Lung (tissue), 12 donors: Measurements from ENCODE around the gene MAB21L1. TPM values are rescaled to one million over a fixed set of nuclear protein-coding genes. Genes with fewer than 3 reads are reported as not detected.

Experiments used
- ATAC-seq: fragments of 200-7000 bp; cut with Tn5 transposase; one replicate; pipeline ENCODE4 v1.9.1; 2020; ENCODE audit warnings: moderate number of reproducible peaks; ENCODE audit not compliant: insufficient read depth, low FRiP score
- DNase-seq, 3 donors: peaks; one replicate each; pipeline ENCODE4 v3.0.0-alpha.2; 2013 to 2017
- H3K27ac ChIP-seq, 2 donors: one replicate each; pipeline ENCODE4 v1.5.1; 2013; ENCODE audit warnings: mild to moderate bottlenecking in 2 of 2, moderate library complexity in 2 of 2, control low read depth in 1 of 2, inconsistent platforms in 1 of 2, low read depth in 1 of 2, low read length in 1 of 2
- H3K27me3 ChIP-seq, 3 donors: one replicate each; pipeline ENCODE4 v1.5.1; 2013; ENCODE audit warnings: low read length in 2 of 3; ENCODE audit not compliant: control insufficient read depth in 3 of 3, insufficient read depth in 3 of 3
- H3K36me3 ChIP-seq, 4 donors: one replicate each; pipeline ENCODE4 v1.5.1; 2013; ENCODE audit warnings: low read length in 4 of 4, mild to moderate bottlenecking in 1 of 4, moderate library complexity in 1 of 4; ENCODE audit not compliant: control insufficient read depth in 4 of 4, insufficient read depth in 4 of 4
- H3K4me1 ChIP-seq, 5 donors: one replicate each; pipeline ENCODE4 v1.5.1; 2013; ENCODE audit warnings: low read length in 5 of 5, mild to moderate bottlenecking in 2 of 5, moderate library complexity in 1 of 5; ENCODE audit not compliant: control insufficient read depth in 5 of 5, insufficient read depth in 5 of 5
- H3K4me3 ChIP-seq: one replicate; pipeline ENCODE4 v1.5.1; 2013; ENCODE audit warnings: mild to moderate bottlenecking, control low read depth, moderate library complexity
- H3K9ac ChIP-seq, 2 donors: one replicate each; pipeline ENCODE4 v1.5.1; 2013; ENCODE audit warnings: low read length in 2 of 2, control low read depth in 1 of 2; ENCODE audit not compliant: insufficient read depth in 1 of 2
- H3K9me3 ChIP-seq, 4 donors: one replicate each; pipeline ENCODE4 v1.5.1; 2013; ENCODE audit warnings: low read length in 3 of 4, mild to moderate bottlenecking in 1 of 4, moderate library complexity in 1 of 4; ENCODE audit not compliant: control insufficient read depth in 4 of 4, insufficient read depth in 3 of 4
- WGBS, 2 donors: extraction: QIAGEN DNeasy Blood & Tissue Kit; methylation state at CpG; one replicate each; pipeline ENCODE4 v1.1.7; 2013; 5-methylcytosine and 5-hydroxymethylcytosine counted together
- polyA plus RNA-seq, 2 donors: library from polyadenylated mRNA; stranded (reverse); fragments of 200-250 nt; gene quantifications; one replicate each; pipeline ENCODE4 v1.2.1, GENCODE V29; 2013
- total RNA-seq, 2 donors: library from RNA; depleted of rRNA in 1 of 2; stranded (reverse); fragments of >200 nt in 1 of 2; gene quantifications; one replicate each; pipeline ENCODE4 v1.2.1, GENCODE V29; 2014 to 2021
- TF ChIP-seq, protein P1 (sequence below): IDR thresholded peaks from 2 replicates; pipeline ENCODE4 v1.5.1; 2012; ENCODE audit warnings: mild to moderate bottlenecking; ENCODE audit errors: control extremely low read depth, extremely low read depth
- donor health status: control.
- donor health status: control.
- donor health status: Bipolar disorder and iron deficiency.
- donor health status: healthy.
- donor health status: DM: yes; HTN: yes; CAD: no.

The MAB21L1 gene
- total and polyA plus RNA-seq, 4 donors = 0.04 to 0.28 TPM; not detected in 2

DNA sequence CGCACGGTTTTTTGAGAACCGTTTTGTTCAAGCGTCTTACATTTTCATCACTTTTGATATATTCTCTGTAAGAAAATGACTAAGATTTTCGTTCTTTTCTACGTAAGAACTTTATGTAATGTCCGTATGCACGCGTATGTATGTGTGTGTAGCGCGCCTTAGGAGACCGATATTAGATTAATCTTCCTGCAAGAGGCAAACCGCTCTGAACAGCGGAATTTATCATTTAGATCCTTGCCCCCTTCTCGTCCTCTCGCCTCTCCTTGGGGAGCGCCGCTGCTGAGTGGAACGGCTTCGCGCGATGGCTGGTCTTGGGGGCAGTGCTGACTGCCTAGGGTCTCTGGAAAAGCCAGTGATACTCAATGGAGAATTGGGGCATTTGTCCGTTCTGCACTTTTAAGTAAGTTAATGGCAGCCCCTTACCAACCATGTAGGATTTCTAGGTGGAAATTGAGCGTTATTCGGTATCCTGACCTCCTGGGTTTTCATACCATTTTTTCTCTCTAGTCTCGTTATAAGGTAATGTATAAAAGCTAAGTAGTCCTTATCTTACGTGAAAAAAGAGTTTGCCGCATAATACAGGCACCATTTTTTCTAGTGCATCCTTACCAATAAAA is 4.7 kb downstream of the MAB21L1 start:
- Histone ChIP-seq H3K9ac (no peak overlapping the region), H3K27ac (no peak overlapping the region), H3K4me1 (peaks cover 0 to 32% (median 9%) of the 10 kb centered on the region in 5 donors), H3K27me3 (peaks cover 2 to 87% (median 86%) of the 10 kb centered on the region in 3 donors), H3K9me3 (peaks cover 0 to 19% (median 0%) of the 10 kb centered on the region in 4 donors), H3K36me3 (no peaks in the 10 kb centered on the region), H3K4me3 (no peak overlapping the region)
- WGBS, 2 donors = 25 to 41% methylated on average over 28 of the region's 28 CpGs
- DNase-seq = peak in 2 of 3 donors; percentile 45 to 46
- no peak for ATAC-seq
- TF ChIP-seq, protein P1, sequence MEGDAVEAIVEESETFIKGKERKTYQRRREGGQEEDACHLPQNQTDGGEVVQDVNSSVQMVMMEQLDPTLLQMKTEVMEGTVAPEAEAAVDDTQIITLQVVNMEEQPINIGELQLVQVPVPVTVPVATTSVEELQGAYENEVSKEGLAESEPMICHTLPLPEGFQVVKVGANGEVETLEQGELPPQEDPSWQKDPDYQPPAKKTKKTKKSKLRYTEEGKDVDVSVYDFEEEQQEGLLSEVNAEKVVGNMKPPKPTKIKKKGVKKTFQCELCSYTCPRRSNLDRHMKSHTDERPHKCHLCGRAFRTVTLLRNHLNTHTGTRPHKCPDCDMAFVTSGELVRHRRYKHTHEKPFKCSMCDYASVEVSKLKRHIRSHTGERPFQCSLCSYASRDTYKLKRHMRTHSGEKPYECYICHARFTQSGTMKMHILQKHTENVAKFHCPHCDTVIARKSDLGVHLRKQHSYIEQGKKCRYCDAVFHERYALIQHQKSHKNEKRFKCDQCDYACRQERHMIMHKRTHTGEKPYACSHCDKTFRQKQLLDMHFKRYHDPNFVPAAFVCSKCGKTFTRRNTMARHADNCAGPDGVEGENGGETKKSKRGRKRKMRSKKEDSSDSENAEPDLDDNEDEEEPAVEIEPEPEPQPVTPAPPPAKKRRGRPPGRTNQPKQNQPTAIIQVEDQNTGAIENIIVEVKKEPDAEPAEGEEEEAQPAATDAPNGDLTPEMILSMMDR = no peak

DNA sequence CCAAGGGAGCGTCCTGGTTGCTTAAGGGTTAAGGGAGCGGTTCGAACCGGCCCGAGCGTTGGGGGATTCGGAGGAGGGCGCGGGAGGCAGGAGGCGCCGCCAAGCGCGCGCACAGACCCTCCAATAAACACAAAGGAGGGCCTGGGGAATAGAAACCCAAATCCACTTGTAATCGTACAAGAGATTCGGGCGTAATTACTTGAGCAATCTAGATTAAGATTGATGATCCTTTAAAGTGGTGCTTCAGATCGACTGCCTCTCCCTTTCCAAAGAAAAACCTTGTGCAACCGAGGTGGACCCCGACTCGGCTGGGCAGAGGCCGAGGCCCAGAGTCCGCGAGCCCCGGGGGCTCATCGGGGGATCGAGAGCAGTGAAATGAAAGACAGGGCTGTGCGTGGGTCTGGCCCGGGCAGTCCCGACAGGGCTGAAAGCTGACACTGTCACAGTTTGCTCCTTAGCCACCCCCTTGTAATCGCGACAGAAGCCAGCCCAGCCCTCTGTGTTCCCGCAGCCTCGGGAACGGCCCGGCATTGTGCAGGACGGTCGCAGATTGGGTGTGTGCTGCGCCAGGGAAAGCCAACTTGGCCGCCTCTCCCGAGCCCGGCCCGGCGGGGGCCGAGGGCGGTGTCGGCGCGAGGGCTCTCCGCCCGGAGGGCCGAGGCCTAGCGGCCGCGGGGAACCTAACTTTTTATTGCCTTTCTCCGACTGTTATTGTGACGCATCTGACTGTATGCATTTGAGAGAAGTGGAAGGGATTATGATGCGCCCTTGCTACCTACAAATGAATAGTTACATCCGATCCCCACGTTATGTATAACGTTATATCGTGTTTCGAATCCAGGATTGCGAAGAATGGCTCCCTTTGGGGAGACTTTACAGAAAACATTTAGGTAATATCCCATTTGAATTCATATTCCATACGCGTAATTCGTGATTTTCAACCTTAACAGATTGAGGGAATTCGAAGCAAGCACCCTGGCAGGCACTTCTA is 5.5 kb downstream of the MAB21L1 start:
- TF ChIP-seq, protein P1 = no peak
- peaks cover 0 to 15% (median 0%) of the 10 kb centered on the region in 4 donors for H3K9me3 ChIP-seq
- peak; percentile 65 to 82 (median 75) for DNase-seq
- ATAC-seq = peak; percentile 23
- H3K9ac ChIP-seq = no peak overlapping the region
- peaks cover 0 to 31% (median 9%) of the 10 kb centered on the region in 5 donors for H3K4me1 ChIP-seq
- 4 to 9% methylated on average over 62 to 68 of the region's 68 CpGs for WGBS, 2 donors
- H3K27me3 ChIP-seq = peaks cover 2 to 78% (median 78%) of the 10 kb centered on the region in 3 donors
- no peak overlapping the region for H3K4me3 ChIP-seq
- no peaks in the 10 kb centered on the region for H3K36me3 ChIP-seq
- no peak overlapping the region for H3K27ac ChIP-seq

DNA sequence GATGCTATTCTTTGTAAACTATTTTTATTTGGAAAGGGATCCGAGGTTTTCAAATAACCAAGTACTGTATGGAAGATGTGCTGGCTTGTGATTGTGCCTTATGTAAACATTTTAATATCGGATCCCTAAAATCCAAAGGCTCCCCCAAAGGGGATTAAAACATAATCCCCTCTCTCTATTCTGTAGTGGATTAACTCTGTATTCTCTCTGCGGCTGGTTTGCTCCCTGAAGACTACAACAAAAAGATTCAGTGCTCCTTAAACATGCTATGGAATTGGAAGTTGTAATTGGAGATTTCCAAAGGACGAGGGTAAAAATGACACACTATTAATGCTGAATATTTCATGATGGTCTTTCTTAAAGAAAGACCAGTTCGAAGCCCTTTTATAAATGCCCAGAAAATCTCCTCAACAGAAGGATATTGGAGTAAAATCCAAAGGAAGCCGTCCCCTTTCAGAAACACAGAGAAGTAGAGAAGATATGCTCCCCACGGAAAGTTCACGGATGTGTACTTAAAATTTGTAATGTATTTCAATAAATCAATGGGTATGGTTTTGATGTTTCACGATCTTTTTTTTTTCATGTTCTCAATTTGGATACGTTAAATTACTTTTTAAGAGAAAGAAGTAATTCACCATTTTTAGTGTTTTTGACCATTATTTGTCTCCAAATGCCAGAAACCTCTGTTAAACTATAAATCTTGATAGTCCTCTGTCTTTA is 6.5 kb downstream of the MAB21L1 start:
- peaks cover 0 to 21% (median 3%) of the 10 kb centered on the region in 5 donors for H3K4me1 ChIP-seq
- no peak overlapping the region for H3K9ac ChIP-seq
- H3K4me3 ChIP-seq = no peak overlapping the region
- TF ChIP-seq, protein P1 = no peak
- no peak overlapping the region for H3K27ac ChIP-seq
- 43 to 55% methylated on average over 10 of the region's 10 CpGs for WGBS, 2 donors
- peaks cover 2 to 68% (median 68%) of the 10 kb centered on the region in 3 donors for H3K27me3 ChIP-seq
- H3K9me3 ChIP-seq = peaks cover 0 to 5% (median 0%) of the 10 kb centered on the region in 4 donors
- ATAC-seq = no peak
- peak in 2 of 3 donors; percentile 7 to 34 for DNase-seq
- no peaks in the 10 kb centered on the region for H3K36me3 ChIP-seq
